22Rv1 (cell line): ENCODE results near the gene GFPT2.

Experiments
- H3K27ac ChIP-seq: fragments of 450-650 bp; 2 replicates; pipeline ENCODE4 v1.5.1; 2017
- CTCF ChIP-seq: fragments of 450-650 bp; IDR thresholded peaks from 2 replicates; pipeline ENCODE4 v1.5.1; 2017; ENCODE audit warnings: mild to moderate bottlenecking
- ZFX ChIP-seq: fragments of 450-650 bp; IDR thresholded peaks from 2 replicates; pipeline ENCODE4 v1.6.1; 2017; ENCODE audit warnings: antibody characterized with exemption, borderline replicate concordance

Gene GFPT2

GRCh38 chr5:180353048-180353979, at the start of gene GFPT2:
Gene GFPT2, minus strand, starts transcription at chr5:180353336. Its CDS starts 119 bp downstream, at chr5:180353217.
- H3K27ac ChIP-seq = no peak within 1 kb of the TSS
- TF ChIP-seq ZFX (no peak), CTCF (no peak)

GRCh38 chr5:180402716-180403115, 49.6 kb upstream of the GFPT2 start:
- TF ChIP-seq ZFX (no peak), CTCF (no peak)

GRCh38 chr5:180401229-180401907, 48.2 kb upstream of the GFPT2 start:
- no peak for TF ChIP-seq ZFX
- TF ChIP-seq CTCF = no peak
- no peak overlapping the region for H3K27ac ChIP-seq

More at GRCh38 chr5:180402716-180403115, 49.6 kb upstream of the GFPT2 start:
- H3K27ac ChIP-seq = no peak overlapping the region

- TF ChIP-seq CTCF (no peak), ZFX (no peak)
- no peak overlapping the region for H3K27ac ChIP-seq
Observed at GRCh38 chr5:180400416-180400815, 47.3 kb upstream of the GFPT2 start.

- no peak overlapping the region for H3K27ac ChIP-seq
- TF ChIP-seq ZFX (no peak), CTCF (no peak)
Observed at GRCh38 chr5:180399401-180400215, 46.5 kb upstream of the GFPT2 start.

GRCh38 chr5:180396926-180397325, 43.8 kb upstream of the GFPT2 start:
- H3K27ac ChIP-seq = no peak overlapping the region
- TF ChIP-seq ZFX (no peak), CTCF (no peak)
